Esophagus squamous epithelium (tissue), 5 donors: ENCODE results near the gene CCT5. TPM values are rescaled to one million over a fixed set of nuclear protein-coding genes. Genes with fewer than 3 reads are reported as not detected.

Source experiments
- DNase-seq: peaks from one replicate; lab custom pipeline; 2025; lab: John Stamatoyannopoulos, UW
- H3K27ac ChIP-seq, 4 donors: fragments of 200-600 bp; sonication (generic); one replicate each; pipeline ENCODE4 v1.5.1; 2016 to 2019; ENCODE audit warnings: mild to moderate bottlenecking in 1 of 4
- H3K27me3 ChIP-seq, 4 donors: fragments of 200-600 bp; sonication (generic); 1 replicate in 3 of 4; 2 replicates in 1 of 4; pipeline versions ENCODE4 v1.5.1 to v1.6.0; 2017 to 2021; ENCODE audit warnings: antibody characterized with exemption in 1 of 4
- H3K36me3 ChIP-seq, 3 donors: fragments of 200-600 bp; sonication (generic); one replicate each; pipeline ENCODE4 v1.5.1; 2016 to 2019
- H3K4me1 ChIP-seq, 3 donors: fragments of 200-600 bp; sonication (generic); one replicate each; pipeline ENCODE4 v1.5.1; 2017 to 2019
- H3K4me3 ChIP-seq, 4 donors: fragments of 200-600 bp; sonication (generic); 1 replicate in 3 of 4; 2 replicates in 1 of 4; pipeline ENCODE4 v1.5.1; 2016 to 2019; ENCODE audit warnings: mild to moderate bottlenecking in 2 of 4, moderate library complexity in 1 of 4
- H3K9me3 ChIP-seq, 3 donors: fragments of 200-600 bp; sonication (generic); one replicate each; pipeline ENCODE4 v1.5.1; 2016 to 2019
- CTCF ChIP-seq, 6 experiments: fragments of 450-650 bp in 4 of 6; fragments of 200-600 bp in 2 of 6; sonication (generic) in 2 of 6; IDR thresholded peaks; one replicate each; pipeline ENCODE4 v1.5.1; 2016 to 2019; ENCODE audit warnings: antibody characterized with exemption in 6 of 6, mild to moderate bottlenecking in 4 of 6, moderate library complexity in 4 of 6
- POLR2A ChIP-seq, 4 donors: fragments of 450-650 bp; IDR thresholded peaks; one replicate each; pipeline ENCODE4 v1.6.1; 2017; ENCODE audit warnings: antibody characterized with exemption in 4 of 4, mild to moderate bottlenecking in 4 of 4, moderate library complexity in 3 of 4
- WGBS, 2 donors: methylation state at CpG; one replicate each; pipeline ENCODE4 v1.1.5; 2018; 5-methylcytosine and 5-hydroxymethylcytosine counted together
- intact Hi-C: fragments of 100-400 bp; cut with DNase I; formaldehyde crosslinking; loops from one replicate; pipeline ENCODE4 v1.15.0; 2022
- total RNA-seq, 4 donors: library from RNA; depleted of rRNA; stranded (reverse); fragments of >200 nt; gene quantifications; one replicate each; pipeline ENCODE4 v1.1.0, GENCODE V29; 2016
- donor health status: DM: yes; HTN: yes; CAD: no.

The CCT5 gene
- total RNA-seq, 4 donors from 2014 or later: 122 to 331 (median 226) TPM

DNA sequence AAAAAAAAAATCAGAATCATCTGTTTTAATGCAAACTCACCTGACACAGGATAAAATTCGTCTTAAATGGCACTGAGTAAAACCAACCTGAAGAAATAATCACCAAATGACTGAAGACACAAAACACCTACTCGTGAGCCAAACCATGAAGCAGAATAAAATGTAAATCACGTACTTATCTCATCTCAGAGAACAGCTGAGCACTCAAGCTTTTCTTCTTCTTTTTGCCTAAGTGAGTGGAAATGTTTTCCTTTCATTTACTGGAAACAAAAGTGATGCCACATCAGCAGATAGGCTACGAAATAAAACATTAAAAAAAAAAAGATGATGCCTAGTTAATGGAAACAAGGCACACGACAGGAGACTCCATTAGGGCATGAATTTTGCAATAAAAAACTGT is 36.8 kb upstream of the CCT5 start:
- no peak for TF ChIP-seq CTCF (IDR thresholded peaks at IDR 0.05)
- no peak for TF ChIP-seq POLR2A (IDR thresholded peaks at IDR 0.05)
- H3K4me1 ChIP-seq: no peaks in the 10 kb centered on the region
- no peaks in the 10 kb centered on the region for H3K27me3 ChIP-seq
- WGBS, 2 donors: 79 to 80% methylated on average over 5 of the region's 5 CpGs
- DNase-seq: no peak
- H3K27ac ChIP-seq: no peak overlapping the region
- no peaks in the 10 kb centered on the region for H3K36me3 ChIP-seq
- H3K4me3 ChIP-seq: no peak overlapping the region
- intact Hi-C loops: no loop called here
- no peaks in the 10 kb centered on the region for H3K9me3 ChIP-seq

- intact Hi-C loops: no loop called here
- Histone ChIP-seq H3K27ac (no peak overlapping the region), H3K27me3 (no peaks in the 10 kb centered on the region), H3K4me1 (no peaks in the 10 kb centered on the region), H3K36me3 (no peaks in the 10 kb centered on the region), H3K4me3 (no peak overlapping the region), H3K9me3 (no peaks in the 10 kb centered on the region)
- DNase-seq: no peak
- WGBS, 2 donors: 63% methylated on average over 2 of the region's 2 CpGs
- TF ChIP-seq POLR2A (IDR thresholded peaks at IDR 0.05) (no peak), CTCF (IDR thresholded peaks at IDR 0.05) (no peak)
Observed at GRCh38 chr5:10214041-10214440, 36.0 kb upstream of the CCT5 start.

DNA sequence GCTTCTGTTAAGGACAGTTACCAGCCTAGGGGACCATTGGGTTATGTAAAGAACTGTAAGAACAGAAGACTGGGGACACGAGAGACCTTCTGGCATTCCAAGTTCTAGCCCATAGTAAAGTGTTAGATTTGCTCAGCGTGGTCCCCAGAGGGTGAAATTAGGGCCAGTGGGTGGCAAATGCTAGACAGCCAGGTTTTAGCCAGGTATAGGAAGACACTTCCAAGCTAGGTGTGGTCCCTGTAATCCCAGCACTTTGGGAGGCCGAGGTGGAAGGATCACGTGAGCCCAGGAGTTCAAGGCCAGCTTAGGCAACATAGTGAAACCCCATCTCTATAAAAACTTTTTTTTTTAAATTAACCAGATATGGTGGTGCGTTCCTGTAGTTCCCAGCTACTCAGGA is 34.7 kb upstream of the CCT5 start:
- WGBS, 2 donors: 87 to 88% methylated on average over 5 of the region's 5 CpGs

DNA sequence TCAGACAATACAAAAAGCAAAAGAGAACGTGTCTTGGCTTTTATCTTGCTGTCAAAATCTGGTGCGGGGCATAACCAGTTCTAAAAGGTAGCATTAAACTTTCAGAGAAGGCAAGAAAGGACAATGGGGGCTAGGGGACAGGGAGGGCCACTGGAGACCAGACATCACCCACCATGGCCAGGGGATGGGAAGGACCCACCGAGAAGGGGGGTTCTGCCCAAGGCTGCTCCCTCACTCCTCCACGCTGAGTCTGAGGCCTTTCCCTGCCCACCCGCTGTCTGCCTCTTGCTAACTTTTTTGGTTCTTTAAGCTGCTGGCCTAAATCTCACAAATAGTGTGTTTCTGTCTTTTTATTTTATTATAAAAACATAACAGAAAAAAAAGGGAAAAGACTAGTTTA is 34.0 kb upstream of the CCT5 start:
- intact Hi-C loops: no loop called here
- no peak for DNase-seq
- no peaks in the 10 kb centered on the region for H3K9me3 ChIP-seq
- no peaks in the 10 kb centered on the region for H3K27me3 ChIP-seq
- no peak for TF ChIP-seq CTCF (IDR thresholded peaks at IDR 0.05)
- TF ChIP-seq POLR2A (IDR thresholded peaks at IDR 0.05): no peak
- WGBS, 2 donors: 79 to 86% methylated on average over 5 of the region's 5 CpGs
- H3K4me3 ChIP-seq: no peak overlapping the region
- H3K27ac ChIP-seq: no peak overlapping the region
- H3K36me3 ChIP-seq: no peaks in the 10 kb centered on the region
- no peaks in the 10 kb centered on the region for H3K4me1 ChIP-seq

More for the DNA sequence above, 34.7 kb upstream of the CCT5 start:
- no peak for DNase-seq
- no peaks in the 10 kb centered on the region for H3K27me3 ChIP-seq
- H3K9me3 ChIP-seq: no peaks in the 10 kb centered on the region
- no peaks in the 10 kb centered on the region for H3K36me3 ChIP-seq
- intact Hi-C loops: no loop called here
- H3K4me3 ChIP-seq: no peak overlapping the region
- no peak overlapping the region for H3K27ac ChIP-seq
- TF ChIP-seq CTCF (IDR thresholded peaks at IDR 0.05): no peak
- no peak for TF ChIP-seq POLR2A (IDR thresholded peaks at IDR 0.05)
- H3K4me1 ChIP-seq: no peaks in the 10 kb centered on the region

- TF ChIP-seq CTCF (IDR thresholded peaks at IDR 0.05): no peak
- 92% methylated on average over 8 of the region's 8 CpGs for WGBS, 2 donors
- intact Hi-C loops: no loop called here
- Histone ChIP-seq H3K36me3 (no peaks in the 10 kb centered on the region), H3K9me3 (no peaks in the 10 kb centered on the region), H3K4me1 (no peaks in the 10 kb centered on the region), H3K27ac (no peak overlapping the region), H3K4me3 (no peak overlapping the region), H3K27me3 (no peaks in the 10 kb centered on the region)
- DNase-seq: no peak
Observed at GRCh38 chr5:10218658-10219057, 31.4 kb upstream of the CCT5 start.
